GM18519 (cell line): ENCODE data around the gene ANKRD44.

Source experiments
- ATAC-seq: cut with Tn5 transposase; IDR thresholded peaks from one replicate; pipeline ENCODE4 v1.9.1; 2021; ENCODE audit warnings: mild to moderate bottlenecking, moderate library complexity; ENCODE audit not compliant: unreplicated experiment, low FRiP score

ANKRD44 gene

DNA sequence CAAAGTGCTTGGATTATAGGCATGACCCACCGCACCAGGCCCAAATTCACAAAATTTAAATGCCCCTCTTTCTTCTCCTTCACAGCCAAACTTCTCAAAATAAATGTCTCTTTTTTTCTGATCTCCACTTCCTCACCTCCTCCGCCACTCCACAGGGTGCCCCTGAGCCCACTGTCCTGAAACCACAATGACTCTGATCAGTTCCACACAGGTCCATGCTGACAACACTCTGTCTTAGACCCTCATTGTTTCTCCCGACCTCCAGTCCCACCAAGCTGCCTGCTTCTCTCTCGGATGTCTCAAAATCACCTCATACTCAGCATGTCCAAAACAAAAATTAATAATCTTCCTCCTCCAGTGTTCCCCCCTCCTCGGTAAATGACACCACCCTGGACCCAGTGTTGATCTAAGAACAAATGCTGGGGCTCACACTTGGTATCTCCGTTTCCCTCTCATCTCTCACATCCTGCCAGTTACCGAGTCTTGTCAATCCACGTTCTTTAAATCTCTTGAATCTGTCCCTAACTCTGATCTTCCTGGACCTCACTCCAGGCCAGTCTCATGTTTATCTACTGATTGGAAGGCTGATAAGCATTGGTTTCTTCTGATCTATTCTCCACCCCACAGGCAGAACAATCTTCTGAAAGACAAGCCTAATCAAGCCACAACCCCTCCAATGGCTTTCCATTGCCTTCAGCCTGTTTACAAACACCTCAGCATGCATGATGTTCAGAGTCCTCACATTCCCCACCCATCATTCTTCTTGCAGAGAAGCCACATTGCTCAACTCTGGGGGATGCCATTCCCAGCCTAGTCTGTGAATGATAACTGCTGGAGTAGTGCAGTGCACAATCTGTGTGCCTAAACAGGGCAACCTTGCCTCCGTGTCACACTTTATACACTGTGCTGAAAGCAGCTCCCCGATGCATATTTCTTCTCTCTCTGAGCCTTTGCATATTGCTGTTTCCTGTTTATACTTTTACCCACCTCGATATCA is 12.4 kb upstream of the ANKRD44 start:
- no peak for ATAC-seq

DNA sequence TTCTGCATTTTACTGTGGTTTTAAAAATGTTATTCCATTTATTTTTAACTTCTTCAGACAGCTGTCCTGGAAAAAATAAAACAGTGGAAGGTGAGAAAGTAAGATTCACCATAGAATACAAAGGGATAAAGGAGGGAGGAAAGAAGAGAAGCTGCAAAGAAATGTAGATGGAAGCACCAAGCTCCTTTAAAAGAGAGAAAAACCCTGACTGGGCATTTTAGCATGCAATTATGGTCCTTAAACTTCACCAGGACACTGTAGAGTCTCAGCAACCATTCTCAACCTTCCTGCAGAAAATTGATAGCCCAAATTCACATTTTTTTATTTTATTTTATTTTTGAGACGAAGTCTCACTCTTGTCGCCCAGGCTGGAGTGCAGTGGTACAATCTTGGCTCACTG is 11.6 kb upstream of the ANKRD44 start:
- ATAC-seq, result no peak

DNA sequence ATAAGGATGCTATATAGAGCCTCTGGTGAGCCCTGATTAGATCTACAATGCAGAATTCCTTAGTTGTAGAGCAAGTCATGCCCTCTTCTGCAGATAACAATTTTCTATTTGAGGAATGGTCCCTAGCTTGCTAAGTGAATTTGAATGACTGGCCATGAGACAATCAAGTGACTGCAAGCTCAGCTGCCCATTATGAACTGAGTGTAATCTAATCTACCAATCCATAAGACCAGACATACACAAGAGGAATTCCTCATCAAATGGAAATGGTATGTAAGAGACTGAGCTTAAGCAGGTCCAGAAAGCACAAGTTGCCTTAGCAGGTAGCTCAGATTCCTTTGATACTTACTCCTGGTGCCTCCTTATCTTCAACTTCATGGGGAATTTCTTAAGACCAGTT is 4.8 kb upstream of the ANKRD44 start:
- ATAC-seq, result no peak

DNA sequence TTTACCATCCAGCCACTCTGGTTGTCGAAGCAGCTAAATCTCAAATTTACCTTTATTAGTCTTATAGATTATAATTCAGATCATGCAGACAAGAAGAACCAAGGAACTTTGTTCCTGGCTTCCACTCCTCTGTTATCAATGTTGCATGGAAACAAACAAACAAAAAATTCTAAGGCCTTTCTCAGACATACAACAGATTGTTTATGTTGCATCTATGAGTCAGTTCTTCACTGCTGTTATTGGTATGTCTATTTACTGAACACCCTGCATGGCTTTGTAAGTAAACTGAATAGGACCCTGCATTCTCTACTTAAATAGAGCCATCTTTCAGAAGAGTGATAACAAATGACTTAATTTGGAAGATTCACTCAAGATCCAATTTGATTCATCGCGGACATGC is 1.6 kb upstream of the ANKRD44 start:
- no peak for ATAC-seq

DNA sequence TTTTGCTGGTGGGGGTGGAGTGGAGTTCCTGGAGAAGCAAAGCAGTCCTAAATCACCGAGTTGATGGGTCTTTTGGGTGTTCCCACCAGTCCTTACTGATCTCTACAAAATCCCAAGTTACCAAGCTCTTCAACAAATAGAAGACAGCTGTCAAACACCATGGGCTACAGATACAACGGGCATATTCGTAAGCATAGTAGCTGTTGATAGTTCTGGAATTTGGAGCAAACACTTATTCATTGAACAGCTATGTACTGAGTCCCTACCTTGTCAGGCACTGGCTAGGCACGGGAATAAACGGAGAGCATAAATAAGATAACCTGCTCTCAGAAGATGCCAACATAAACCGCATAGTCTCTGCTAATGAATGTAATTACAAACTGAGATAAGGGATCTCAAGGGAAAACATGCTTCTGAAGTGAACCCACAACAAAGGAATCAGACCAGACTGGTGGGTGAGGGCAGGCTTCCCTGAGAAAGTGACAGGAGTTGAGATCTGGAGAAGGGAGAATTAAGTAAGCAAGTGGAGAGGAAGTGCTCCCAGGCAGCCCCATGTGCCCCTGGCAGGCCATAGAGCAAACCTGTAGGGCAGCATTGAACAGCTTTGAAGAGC is 947 bp upstream of the ANKRD44 start:
- ATAC-seq, result no peak

DNA sequence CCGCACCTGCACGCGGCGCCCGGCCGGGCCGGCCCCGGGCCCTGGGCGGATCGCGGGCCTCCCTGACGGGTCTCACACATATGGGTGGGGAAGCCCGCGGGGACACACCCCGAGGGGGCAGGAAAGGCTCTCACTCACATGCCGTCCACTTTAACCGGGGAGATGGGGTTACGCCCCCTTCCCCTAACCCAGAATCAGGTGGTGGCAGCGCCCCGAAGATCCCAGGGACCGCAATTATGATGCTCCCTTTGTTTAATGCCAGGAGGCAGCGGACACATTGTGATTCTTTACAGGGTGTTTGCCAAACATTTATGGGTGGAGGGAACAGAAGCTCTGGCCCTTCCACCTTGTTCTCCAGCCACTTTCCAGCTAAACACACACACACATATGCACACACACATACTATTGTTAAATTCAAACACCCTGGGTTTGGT is 424 bp upstream of the ANKRD44 start:
- no peak for ATAC-seq

DNA sequence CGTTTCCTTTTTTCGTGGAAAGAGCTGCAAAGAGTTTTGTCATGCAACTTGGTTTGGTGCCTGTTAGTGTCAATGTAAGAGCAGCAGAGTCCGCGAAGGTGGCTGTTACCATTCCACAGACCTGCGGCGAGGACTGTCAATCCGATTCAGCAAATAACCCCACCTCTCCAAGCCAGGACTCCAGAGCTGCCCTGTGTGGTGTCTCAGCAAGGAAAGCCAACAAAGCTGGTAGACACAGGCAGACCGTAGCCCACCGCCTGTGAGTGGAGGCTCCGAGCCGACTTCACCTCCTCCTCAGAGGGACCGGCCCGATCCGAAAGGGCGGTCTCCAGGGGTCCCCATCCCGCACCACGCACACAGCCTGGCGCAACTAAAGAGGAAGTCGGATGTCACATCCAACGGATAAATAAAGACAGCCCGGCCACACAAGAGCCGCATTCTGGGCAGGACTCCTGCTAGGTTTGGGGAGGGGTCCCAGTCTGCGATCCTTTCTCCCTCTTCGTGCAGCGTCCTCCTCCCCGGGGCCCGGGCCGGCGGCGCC is 819 bp downstream of the ANKRD44 start:
- ATAC-seq, result no peak

DNA sequence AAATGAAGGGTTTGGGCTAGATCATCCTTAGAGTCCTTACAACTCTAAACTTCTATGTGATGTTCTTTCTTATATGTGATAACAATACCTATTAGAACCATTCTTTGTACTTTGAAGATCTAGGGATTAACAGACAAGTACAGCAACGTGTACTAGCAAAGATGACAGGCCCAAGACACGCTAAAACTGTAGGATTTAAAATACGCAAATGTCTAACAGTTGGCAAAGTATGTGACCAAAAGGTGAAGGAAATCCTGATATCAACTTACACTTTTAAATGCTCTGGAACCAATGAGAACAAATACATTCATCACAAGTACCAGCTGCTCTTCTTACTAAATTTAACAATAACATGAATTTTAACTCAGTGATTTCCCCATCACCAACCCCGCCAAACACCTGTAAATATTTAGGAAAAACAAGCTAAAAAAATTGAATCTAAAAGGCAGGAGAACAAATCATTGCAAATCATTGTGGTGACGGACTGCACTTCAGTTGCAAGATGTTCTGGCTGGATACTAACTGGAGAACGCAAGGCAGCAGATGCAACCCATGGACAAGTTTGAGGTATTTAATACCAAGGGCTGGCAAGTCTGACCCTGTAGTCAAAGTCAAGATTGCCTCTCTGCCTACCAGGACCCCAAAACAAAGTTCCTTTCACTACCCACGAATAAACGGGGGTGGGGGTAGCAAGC is 1.4 kb downstream of the ANKRD44 start:
- no peak for ATAC-seq

DNA sequence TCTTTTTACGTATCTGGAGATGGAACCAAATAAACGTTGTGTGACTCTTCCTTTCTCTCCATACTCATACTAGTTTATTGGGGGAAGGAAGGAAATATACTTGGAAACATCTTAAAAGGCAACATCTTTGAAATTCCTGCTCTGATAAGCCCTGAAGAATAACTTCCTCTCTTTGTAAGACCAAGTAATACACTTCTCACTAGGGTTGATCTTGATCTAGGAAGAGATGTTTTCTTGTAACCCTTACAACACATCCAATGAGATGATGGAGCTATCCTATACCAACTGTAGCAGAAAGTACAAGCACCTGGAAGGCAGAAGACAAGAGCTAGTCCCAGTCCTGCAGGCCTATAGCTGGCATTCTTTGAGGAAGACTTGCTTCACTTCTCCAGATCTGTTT is 2.0 kb downstream of the ANKRD44 start:
- no peak for ATAC-seq

DNA sequence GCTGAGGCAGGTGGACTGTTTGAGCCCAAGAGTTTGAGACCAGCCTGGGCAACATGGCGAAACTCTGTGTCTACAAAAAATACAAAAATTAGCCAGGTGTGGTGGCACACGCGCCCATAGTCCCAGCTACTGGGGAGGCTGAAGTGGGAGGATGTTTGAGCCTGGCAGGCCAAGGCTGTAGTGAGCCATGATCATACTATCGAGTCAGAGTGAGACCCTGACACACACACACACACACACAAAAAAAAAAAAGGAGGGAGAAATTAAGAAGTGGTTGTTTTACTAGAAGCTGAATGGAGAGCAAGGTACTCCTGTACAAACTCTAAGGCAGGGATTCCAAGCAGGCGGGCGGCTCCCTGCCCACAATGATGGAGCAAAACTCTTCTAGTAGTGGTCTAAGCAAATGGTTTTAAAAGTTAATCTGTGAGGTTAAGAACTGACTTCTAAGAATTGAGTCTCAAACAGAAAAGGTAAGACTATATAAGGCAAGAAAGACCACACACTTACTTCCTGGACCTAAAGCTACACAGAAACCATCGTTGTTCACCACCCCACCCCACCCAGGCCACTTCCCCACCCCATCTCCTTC is 2.6 kb downstream of the ANKRD44 start:
- no peak for ATAC-seq

DNA sequence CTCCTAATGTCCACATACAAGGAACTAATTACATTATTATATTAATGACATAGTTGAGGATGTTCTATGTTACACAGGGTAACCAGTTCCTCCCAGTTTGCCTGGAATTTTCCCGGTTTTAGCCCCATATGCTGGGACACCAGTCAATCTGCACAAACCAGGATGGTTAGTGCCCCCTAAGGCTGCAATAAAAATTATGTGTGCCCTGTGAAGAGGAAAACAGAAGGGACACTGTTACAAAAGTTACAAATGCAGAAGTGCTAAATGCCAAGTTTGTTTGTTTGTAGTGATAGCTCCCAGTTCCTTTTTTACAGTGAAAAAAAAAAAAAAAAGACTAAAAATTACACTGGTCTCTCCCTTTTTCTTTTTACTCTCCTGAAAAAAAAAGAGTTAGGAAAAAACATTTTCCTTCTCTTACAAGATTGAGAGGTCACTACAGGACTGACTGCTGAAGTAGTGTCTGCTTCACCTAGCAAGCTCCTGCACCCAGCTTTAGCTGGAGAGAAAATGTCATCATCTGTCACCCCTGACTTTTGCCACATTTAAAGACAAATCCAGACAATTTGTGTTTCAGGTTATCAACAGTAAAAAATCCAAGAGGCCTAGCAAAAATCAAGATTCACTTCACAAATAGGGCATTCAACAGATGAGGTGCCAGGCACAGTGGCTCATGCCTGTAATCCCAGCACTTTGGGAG is 3.2 kb downstream of the ANKRD44 start:
- ATAC-seq, result no peak

DNA sequence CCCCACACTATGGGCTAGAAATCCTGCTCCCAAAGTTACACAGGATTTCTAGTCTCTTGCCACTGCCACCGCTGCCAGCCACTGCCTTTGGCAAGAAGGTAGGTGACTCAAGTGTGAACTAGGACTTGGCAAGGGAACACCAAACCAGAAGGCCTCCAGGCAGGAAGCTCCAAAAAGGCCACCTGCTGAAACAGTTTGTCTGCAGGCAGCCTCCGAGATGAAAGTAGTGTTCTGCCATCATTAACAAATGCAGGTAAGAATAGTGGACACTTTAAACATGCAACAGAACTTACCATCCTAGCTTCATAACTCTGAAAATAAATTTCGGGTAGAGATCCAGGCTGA is 3.9 kb downstream of the ANKRD44 start:
- no peak for ATAC-seq

DNA sequence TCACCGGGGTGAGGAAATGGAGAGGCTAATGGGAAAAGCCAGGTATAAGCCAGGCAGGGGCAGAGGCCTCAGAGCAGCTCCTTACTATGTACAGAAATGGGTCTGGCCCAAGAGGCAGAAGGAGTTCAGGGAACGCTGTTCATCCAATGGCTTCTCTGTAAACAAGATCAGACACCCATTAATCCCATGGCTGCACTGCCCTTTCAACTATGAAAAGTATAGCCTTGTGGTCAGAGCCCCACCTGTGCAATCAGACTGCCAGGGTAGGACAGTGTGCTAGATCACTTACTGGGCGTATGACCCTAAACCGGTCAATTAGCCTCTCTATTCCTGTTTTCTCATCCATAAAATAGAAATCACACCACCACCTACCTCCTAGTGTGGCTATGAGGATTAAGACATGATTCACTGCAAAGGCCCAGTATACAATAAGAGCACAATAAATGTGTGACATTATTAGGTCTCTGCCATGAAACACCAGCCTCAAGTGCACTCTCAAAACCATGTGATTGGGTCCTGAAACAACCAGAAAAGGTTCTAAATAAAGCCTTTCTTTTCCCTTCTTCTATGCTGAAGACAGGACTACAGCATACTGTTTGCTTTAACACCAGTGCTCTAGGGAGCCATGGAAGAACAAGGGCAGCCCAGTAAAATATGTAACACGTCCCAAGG is 4.4 kb downstream of the ANKRD44 start:
- ATAC-seq, result no peak

DNA sequence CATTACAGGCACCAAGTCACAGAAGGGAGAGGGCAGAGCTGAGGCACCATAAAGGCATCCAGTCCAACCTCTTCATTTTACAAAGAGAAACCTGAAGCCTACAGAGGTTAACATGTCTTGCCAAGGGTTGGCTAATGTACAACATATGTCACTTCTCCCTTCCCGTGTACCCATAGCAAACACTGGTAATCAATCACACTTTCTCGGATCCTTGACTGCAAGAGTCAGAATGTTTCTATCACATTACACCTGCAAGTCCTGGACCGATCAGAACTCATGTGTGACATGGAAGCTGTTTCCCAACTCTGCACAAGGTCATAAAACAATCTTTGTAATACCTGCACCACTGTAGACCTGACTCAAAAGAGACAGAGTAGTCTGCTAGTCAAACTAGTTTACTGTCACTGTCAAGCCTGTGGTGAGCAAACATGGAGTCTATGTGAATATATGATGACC is 6.0 kb downstream of the ANKRD44 start:
- peak; percentile 39 for ATAC-seq

DNA sequence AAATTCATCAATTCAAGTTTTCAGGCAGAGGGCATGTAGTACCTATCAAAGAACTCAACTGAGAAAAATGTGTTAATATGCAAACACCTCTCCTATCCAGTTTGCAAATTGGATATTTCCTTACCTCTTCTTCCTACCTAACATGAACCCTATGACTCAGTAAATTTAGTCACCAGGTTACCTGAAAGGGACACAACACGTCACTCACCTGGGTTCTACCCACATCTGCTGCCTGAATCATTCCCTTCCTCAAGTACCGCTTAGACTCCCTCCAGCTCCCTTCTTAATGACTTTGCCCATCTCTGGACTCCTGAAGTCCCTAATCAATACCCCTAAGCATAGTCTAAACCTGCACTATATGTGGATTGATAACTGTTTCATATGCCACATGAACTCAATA is 10.4 kb downstream of the ANKRD44 start:
- ATAC-seq, result no peak

DNA sequence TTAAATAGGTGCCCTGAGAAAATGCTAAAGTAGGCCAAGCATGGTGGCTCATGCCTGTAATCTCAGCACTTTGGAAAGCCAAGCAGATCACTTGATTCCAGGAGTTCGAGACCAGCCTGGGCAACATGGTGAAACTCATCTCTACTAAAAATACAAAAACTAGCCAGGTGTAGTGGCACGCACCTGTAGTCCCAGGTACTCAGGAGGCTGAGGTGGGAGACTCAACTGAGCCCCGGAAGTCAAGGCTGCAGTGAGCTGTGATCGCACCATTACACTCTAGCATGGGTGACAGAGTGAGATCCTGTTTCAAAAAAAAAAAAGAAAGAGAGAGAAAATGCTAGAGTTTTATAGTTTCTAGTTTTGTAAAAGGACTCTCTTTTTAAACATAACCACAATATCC is 12.0 kb downstream of the ANKRD44 start:
- no peak for ATAC-seq

DNA sequence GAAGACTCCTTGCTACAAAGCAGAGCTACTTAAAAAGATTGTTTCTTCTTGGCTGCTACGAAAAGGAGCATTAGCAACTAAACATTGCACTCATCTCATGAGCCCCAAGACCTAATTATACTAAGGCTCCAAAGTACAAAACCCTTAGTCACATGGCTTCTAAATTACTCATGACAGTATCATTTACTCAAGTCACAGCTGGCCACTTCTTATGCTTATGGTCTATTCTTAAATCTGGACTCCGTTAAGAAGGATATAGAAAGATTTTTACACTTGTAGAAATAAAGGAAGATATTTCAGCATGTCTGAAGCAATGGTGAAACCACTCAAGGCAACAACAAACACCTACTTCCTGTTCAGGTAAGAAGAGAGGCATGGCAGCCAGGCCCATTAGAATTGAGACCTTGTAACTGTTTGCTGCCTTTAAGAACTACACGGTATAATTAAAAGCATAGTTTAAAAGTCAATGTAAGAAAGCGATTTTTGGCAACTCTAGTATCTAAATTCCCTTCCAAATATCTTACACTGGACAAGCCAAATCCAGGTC is 12.7 kb downstream of the ANKRD44 start:
- ATAC-seq, result peak; percentile 32

DNA sequence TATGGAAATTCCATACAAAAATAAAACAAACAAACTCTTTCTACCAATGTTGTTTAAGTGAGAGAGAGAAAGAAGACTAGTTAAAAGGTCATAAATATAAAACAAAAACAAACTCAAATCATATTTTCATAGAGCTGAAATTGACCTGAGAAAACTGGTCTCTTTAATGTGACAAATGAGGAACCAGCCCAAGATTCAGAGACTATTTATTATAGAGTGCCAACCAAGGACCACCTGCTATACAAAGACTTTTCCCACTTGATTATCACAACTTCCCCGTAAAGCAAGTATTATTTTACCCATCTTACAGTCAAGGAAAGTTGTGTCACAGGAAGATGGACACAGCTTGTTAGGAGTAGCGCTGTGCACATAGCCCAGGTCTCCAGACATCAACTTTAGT is 13.3 kb downstream of the ANKRD44 start:
- no peak for ATAC-seq

DNA sequence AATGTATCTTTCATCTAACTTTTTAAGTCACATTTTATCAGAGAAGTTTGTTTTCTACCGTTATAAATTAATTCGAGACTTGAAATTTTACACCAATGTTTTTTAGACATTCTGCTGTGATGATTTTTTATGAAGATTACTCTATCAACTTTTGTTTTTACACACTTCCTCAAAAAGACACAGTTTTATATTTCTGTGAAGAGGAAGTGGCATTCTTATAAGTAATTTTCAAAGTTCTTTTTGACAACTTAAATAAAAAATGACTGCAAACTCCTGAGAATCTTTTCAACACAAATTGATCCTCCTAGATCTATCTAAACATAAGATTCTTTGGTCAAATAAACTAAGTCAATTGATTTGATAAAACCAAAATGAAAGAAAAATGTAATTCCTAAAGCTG is 13.7 kb downstream of the ANKRD44 start:
- no peak for ATAC-seq
